GM12801 (cell line): ENCODE results near the gene GPRIN3.

Experiments used
- CTCF ChIP-seq: IDR thresholded peaks from one replicate; pipeline ENCODE4 v1.5.1; 2011; ENCODE audit warnings: control low read depth; ENCODE audit not compliant: insufficient read length; ENCODE audit errors: extremely low read depth

Gene GPRIN3

GRCh38 chr4:89312066-89312465, 4.5 kb upstream of the GPRIN3 start:
- no peak for TF ChIP-seq CTCF

DNA sequence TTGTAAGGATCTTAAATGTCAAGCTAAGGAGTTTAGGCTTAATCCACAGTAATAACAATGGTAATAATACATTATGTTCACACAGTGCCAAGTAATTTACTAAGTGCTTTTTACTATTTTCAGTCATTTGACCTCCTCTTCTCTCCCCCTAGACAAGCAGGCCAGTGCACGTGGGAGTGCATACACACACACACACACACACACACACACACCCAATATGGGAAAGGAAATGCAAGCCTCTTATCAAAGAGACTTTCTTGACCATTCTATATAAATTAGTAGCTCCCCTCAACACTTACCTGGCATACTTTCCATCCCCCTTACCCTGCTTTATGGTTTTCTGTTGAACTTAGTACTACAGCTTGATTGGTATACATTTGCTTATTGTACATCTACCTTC, 3.8 kb upstream of the GPRIN3 start:
- no peak for TF ChIP-seq CTCF

- TF ChIP-seq CTCF = no peak
Observed at GRCh38 chr4:89308161-89308500, 531 bp upstream of the GPRIN3 start.

DNA sequence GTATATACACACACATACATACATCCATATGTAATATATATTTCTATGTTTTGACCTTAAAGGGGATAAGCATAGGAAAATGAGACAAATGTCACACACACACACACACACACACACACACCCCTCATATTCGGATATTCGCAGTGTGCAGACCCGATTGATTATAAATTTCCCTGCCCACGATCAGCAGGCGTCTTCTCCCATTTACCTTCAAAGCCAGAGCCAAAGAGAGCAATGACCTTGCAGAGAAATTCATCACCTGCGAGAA, 488 bp downstream of the GPRIN3 start:
- no peak for TF ChIP-seq CTCF

DNA sequence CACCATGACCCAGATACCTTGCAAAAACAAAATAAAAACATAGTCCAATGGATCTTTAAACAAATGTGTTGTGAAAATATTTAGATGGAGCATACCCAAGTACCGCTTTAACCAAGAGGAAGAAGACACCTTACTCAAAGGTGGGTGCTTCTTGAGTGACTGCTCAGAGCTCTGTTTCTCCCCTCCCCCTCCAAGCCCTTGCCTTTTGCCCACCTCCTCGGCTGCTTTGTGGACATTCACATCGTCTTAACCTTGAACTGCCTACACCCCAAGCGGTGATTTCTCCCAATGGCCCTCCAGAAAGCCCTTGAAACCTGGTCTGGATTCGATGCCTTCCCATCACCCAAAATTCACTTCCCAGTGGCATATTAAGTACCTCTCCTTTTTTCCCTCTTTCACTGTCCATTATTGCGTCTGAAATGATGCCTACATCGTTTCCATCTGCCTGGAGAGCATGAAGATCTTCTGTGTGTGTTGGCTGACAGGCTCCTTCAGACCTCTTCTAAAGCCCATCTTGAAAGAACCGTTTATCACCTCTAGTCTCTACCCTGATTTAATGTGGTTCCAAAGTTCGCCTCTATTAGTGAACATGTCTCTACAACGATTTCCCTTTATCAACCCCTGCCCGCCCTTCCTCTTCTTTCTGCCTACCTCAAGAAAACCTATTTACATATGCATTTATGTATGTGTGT, 968 bp downstream of the GPRIN3 start:
- no peak for TF ChIP-seq CTCF

- TF ChIP-seq CTCF = no peak
Observed at GRCh38 chr4:89305712-89306437, 1.7 kb downstream of the GPRIN3 start.

DNA sequence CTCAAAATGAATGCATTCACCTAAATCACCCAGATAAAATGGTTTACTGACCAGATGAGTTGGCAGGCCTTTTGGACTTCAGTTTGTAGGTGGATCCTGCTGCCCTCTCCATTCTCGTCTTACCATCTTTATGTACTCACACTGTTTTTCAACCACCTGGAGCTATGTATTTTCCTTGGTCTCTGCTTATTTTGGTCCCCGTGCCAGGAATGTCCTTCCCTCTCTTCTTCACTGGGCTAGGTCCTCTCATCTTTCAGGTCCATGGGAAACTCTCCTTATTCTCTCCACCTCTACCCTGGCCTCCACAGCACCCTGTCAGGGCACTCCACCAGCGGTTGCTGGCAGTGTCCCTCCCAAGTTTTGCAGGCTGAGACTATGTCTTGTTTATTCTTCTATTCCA, 2.6 kb downstream of the GPRIN3 start:
- no peak for TF ChIP-seq CTCF
